Psoas muscle (tissue), 8 donors: Measurements from ENCODE around the gene HIGD1B. TPM values are rescaled to one million over a fixed set of nuclear protein-coding genes. Genes with fewer than 3 reads are reported as not detected.

Experiments
- ATAC-seq, 4 donors: fragments of 200-7000 bp; cut with Tn5 transposase; one replicate each; pipeline ENCODE4 v1.9.1; 2020; ENCODE audit warnings: moderate library complexity in 3 of 4, mild to moderate bottlenecking in 2 of 4
- DNase-seq, 2 donors: peaks; one replicate each; pipeline ENCODE4 v3.0.0-alpha.2; 2020
- H3K27ac ChIP-seq: fragments of 200-600 bp; one replicate; pipeline ENCODE4 v1.8.0; 2022
- H3K27me3 ChIP-seq, 3 donors: fragments of 200-600 bp in 1 of 3; one replicate each; pipeline versions ENCODE4 v1.6.1 to v1.8.0; 2013 to 2022; ENCODE audit warnings: low read length in 2 of 3, mild to moderate bottlenecking in 2 of 3, moderate library complexity in 1 of 3; ENCODE audit not compliant: insufficient read depth in 3 of 3
- H3K36me3 ChIP-seq, 2 donors: fragments of 200-600 bp in 1 of 2; one replicate each; pipeline versions ENCODE4 v1.6.1 to v1.8.0; 2013 to 2022; ENCODE audit warnings: low read depth in 1 of 2, mild to moderate bottlenecking in 1 of 2, moderate library complexity in 1 of 2; ENCODE audit not compliant: insufficient read depth in 1 of 2
- H3K4me1 ChIP-seq: fragments of 200-600 bp; one replicate; pipeline ENCODE4 v1.8.0; 2022
- H3K4me3 ChIP-seq: fragments of 200-600 bp; one replicate; pipeline ENCODE4 v1.8.0; 2022; ENCODE audit warnings: mild to moderate bottlenecking
- H3K9me3 ChIP-seq: fragments of 200-600 bp; one replicate; pipeline ENCODE4 v1.8.0; 2022
- WGBS, 3 donors: extraction: QIAGEN DNeasy Blood & Tissue Kit; methylation state at CpG; one replicate each; pipeline versions ENCODE4 v1.1.6 to v1.1.7; 2013; 5-methylcytosine and 5-hydroxymethylcytosine counted together
- intact Hi-C, 2 donors: fragments of 100-400 bp; cut with DNase I; formaldehyde crosslinking; loops; one replicate each; pipeline versions ENCODE4 v1.11.0 to v1.14.2; 2022
- polyA plus RNA-seq, 3 donors: library from polyadenylated mRNA; stranded (reverse); fragments of 200-250 nt; gene quantifications; one replicate each; pipeline ENCODE4 v1.2.3, GENCODE V29; 2013
- total RNA-seq, 4 donors: library from RNA; stranded (reverse); fragmentation: NEBNext Ultra II Directional in 2 of 4; extraction: Animal tissue kit (Norgen Biotek cat#: 25700) in 2 of 4; gene quantifications; one replicate each; pipeline versions ENCODE4 v1.2.1 to v1.2.4, GENCODE V29; 2021 to 2023
- TF ChIP-seq, protein P1 (sequence below): fragments of 200-600 bp; IDR thresholded peaks from one replicate; pipeline ENCODE4 v1.8.0; 2022; ENCODE audit warnings: antibody characterized with exemption
- donor health status: healthy with polysubstance abuse.
- donor health status: DM: no; HTN: no; CAD: no; lungs with moderate emphysema.
- donor health status: Bipolar disorder and iron deficiency.
- donor health status: healthy.
- donor health status: DM: yes; HTN: yes; CAD: no.
- donor health status: DM: no; HTN: no; CAD: no.
- donor health status: DM: no; HTN: no; CAD: no.
- donor health status: DM: yes; HTN: yes; CAD: no.

The HIGD1B gene
- total and polyA plus RNA-seq, 7 donors, result 4.6 to 17.9 (median 10.0) TPM

DNA sequence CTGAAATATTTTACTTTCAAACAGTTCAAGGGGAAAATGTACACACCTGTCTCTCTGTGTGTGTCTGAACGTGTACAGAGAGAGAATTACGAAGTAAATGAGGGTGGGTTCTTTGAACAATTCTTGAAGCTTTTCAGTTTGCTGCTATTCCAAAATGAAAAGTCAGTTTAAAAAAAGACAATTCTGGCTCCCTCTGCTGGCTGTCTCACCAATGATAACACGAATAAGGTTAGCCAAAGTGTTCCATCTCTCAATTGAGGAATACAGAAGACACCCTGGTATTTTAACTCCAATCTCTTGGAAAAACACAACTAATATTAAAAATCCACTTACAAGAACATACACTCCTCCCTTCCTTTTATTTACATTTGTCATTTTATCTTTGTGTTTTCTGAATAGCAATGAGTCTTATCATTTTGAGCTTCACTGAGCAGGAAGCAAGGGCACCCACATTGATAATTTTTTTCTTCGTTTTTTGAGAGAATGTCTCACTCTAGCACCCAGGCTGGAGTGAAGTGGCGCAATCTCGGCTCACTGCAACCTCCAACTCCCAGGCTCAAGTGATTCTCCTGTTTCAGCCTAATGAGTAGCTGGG, 31.0 kb downstream of the HIGD1B start:
- no peak overlapping the region for H3K27ac ChIP-seq
- intact Hi-C loops, result no loop called here
- peaks cover 24 to 96% of the 10 kb centered on the region in 2 donors for H3K36me3 ChIP-seq
- H3K4me3 ChIP-seq, result no peak overlapping the region
- H3K9me3 ChIP-seq, result no peaks in the 10 kb centered on the region
- no peak for ATAC-seq
- no peaks in the 10 kb centered on the region for H3K4me1 ChIP-seq
- no peaks in the 10 kb centered on the region for H3K27me3 ChIP-seq
- TF ChIP-seq, protein P1, sequence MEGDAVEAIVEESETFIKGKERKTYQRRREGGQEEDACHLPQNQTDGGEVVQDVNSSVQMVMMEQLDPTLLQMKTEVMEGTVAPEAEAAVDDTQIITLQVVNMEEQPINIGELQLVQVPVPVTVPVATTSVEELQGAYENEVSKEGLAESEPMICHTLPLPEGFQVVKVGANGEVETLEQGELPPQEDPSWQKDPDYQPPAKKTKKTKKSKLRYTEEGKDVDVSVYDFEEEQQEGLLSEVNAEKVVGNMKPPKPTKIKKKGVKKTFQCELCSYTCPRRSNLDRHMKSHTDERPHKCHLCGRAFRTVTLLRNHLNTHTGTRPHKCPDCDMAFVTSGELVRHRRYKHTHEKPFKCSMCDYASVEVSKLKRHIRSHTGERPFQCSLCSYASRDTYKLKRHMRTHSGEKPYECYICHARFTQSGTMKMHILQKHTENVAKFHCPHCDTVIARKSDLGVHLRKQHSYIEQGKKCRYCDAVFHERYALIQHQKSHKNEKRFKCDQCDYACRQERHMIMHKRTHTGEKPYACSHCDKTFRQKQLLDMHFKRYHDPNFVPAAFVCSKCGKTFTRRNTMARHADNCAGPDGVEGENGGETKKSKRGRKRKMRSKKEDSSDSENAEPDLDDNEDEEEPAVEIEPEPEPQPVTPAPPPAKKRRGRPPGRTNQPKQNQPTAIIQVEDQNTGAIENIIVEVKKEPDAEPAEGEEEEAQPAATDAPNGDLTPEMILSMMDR, result peak; percentile 51
- DNase-seq, result no peak
- 60 to 64% (median 63%) methylated on average over 6 of the region's 6 CpGs for WGBS, 3 donors

DNA sequence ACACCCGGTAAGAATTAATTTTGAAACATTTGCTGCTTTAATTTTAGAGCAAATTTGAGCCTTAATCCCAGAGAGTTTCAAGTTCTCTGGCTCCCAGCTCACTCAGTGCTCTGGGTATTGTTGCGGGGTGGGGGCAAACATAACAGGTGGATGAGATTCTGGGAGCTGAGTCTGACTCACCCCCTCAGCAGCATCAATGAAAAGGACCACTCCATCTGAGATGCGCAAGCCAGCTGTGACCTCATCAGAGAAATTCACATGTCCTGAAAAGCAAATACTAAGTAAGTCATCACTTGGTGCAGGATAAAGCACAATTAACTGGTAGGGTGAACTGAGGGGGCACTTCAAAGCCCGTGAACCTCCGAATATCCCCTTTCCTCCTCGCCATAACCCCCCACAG, 31.7 kb downstream of the HIGD1B start:
- Histone ChIP-seq H3K36me3 (peaks cover 23 to 97% of the 10 kb centered on the region in 2 donors), H3K4me1 (no peaks in the 10 kb centered on the region), H3K27me3 (no peaks in the 10 kb centered on the region), H3K9me3 (no peaks in the 10 kb centered on the region), H3K4me3 (no peak overlapping the region), H3K27ac (no peak overlapping the region)
- TF ChIP-seq, protein P1, result no peak
- intact Hi-C loops, result no loop called here
- no peak for ATAC-seq
- DNase-seq, result no peak
- WGBS, 3 donors, result 87 to 93% (median 91%) methylated on average over 6 of the region's 6 CpGs

DNA sequence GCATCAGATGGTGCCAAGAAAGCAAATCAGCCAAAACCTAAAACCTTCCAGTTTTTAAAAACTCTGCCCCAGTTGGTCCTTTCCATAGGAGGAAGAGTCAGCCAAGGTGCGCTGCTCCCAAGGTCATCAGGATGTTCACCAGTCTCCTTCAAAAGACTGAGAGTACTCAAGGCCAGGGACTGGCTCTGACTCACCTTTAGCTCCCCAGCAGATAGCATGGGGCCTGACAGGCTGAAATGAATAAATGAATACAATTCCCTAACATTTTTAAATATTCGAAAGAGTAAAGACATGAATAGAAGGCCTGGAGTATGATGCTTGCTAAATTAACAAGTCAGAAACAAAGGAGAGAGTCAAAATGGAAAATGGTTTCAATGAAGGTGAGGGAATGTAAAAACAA, 32.4 kb downstream of the HIGD1B start:
- TF ChIP-seq, protein P1, result no peak
- Histone ChIP-seq H3K36me3 (peaks cover 24 to 97% of the 10 kb centered on the region in 2 donors), H3K27ac (no peak overlapping the region), H3K27me3 (no peaks in the 10 kb centered on the region), H3K9me3 (no peaks in the 10 kb centered on the region), H3K4me1 (no peaks in the 10 kb centered on the region), H3K4me3 (no peak overlapping the region)
- intact Hi-C loops, result no loop called here
- ATAC-seq (no peak), DNase-seq (no peak)
- 92 to 95% (median 94%) methylated on average over 2 of the region's 2 CpGs for WGBS, 3 donors

DNA sequence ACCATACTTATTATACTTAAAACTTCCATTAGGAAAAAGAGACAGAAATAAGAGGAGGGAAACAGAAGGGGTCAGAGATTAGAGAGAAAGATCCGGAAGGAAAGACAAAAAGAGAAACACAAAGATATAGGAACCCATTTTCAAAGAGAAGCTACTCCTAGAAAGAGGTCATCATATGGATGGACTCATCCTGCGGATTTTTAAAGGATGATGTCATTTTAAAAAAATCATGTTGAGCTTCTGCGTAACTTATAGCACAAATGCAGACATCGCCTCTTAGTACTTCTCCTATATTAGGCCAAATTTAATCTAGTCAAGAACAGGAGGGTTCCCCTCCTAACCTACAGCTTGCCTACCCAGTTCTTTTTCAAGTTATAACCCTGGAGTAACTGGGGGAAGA, 33.5 kb downstream of the HIGD1B start:
- H3K4me3 ChIP-seq, result no peak overlapping the region
- no peaks in the 10 kb centered on the region for H3K9me3 ChIP-seq
- no peaks in the 10 kb centered on the region for H3K4me1 ChIP-seq
- TF ChIP-seq, protein P1, result no peak
- intact Hi-C loops, result no loop called here
- H3K27ac ChIP-seq, result no peak overlapping the region
- ATAC-seq, result no peak
- 87 to 92% (median 91%) methylated on average over 4 of the region's 4 CpGs for WGBS, 3 donors
- no peak for DNase-seq
- H3K27me3 ChIP-seq, result no peaks in the 10 kb centered on the region
- H3K36me3 ChIP-seq, result peaks cover 26 to 97% of the 10 kb centered on the region in 2 donors

DNA sequence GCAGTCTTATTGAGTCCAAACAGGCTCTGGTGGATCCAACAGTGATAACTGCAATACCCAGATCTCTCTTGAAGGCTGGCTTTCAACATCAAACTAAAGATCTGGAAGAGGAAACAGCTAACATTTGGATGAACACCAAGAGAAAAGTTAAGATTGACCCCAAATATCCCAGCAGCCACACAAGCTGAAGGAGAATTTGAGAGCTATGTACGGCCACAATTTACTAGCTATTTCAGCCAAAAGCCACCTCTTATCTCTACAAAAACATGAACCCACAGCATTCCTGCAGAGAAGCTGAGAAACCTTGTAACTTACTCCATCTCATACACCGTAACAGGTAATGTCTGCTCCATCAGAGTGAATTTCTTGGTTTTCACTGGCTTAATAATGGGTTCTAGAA, 37.3 kb downstream of the HIGD1B start:
- ATAC-seq (no peak), DNase-seq (no peak)
- no peaks in the 10 kb centered on the region for H3K9me3 ChIP-seq
- TF ChIP-seq, protein P1, result no peak
- intact Hi-C loops, result no loop called here
- WGBS, 3 donors, result 94 to 100% (median 96%) methylated on average over 2 of the region's 2 CpGs
- no peak overlapping the region for H3K4me3 ChIP-seq
- no peaks in the 10 kb centered on the region for H3K27me3 ChIP-seq
- H3K36me3 ChIP-seq, result peaks cover 21 to 81% of the 10 kb centered on the region in 2 donors
- no peaks in the 10 kb centered on the region for H3K4me1 ChIP-seq
- H3K27ac ChIP-seq, result no peak overlapping the region
